SK-N-SH (cell line): ENCODE data around the gene AKT3. TPM values are rescaled to one million over a fixed set of nuclear protein-coding genes. Genes with fewer than 3 reads are reported as not detected.

Source experiments
- CHD2 ChIP-seq: fragments of 150-350 bp; IDR thresholded peaks from 2 replicates; pipeline ENCODE4 v1.6.1; 2018; ENCODE audit warnings: low read length; ENCODE audit not compliant: partially characterized antibody
- EP300 ChIP-seq, 2 experiments: IDR thresholded peaks; 2 replicates each; pipeline versions ENCODE4 v1.4.0 to v1.6.1; 2012; ENCODE audit warnings: borderline replicate concordance in 1 of 2, low read depth in 1 of 2, low read length in 1 of 2
- EZH2phosphoT487 ChIP-seq: fragments of 200-600 bp; sonication (generic); IDR thresholded peaks from 2 replicates; pipeline ENCODE4 v1.6.1; 2017; ENCODE audit warnings: low read depth, mixed run types, mild to moderate bottlenecking, antibody characterized with exemption, moderate library complexity, borderline replicate concordance
- FOSL2 ChIP-seq: IDR thresholded peaks from 2 replicates; pipeline ENCODE4 v1.4.0; 2012; ENCODE audit warnings: low read depth, mild to moderate bottlenecking, moderate library complexity, borderline replicate concordance
- FOXM1 ChIP-seq: IDR thresholded peaks from 2 replicates; pipeline ENCODE4 v1.4.0; 2012; ENCODE audit warnings: low read depth, mild to moderate bottlenecking
- GABPA ChIP-seq: IDR thresholded peaks from 2 replicates; pipeline ENCODE4 v1.4.0; 2012; ENCODE audit warnings: low read depth, mild to moderate bottlenecking
- MAX ChIP-seq: IDR thresholded peaks from 2 replicates; pipeline ENCODE4 v1.4.0; 2012; ENCODE audit warnings: low read depth
- MEF2A ChIP-seq: IDR thresholded peaks from 2 replicates; pipeline ENCODE4 v1.4.0; 2012; ENCODE audit warnings: low read depth, borderline replicate concordance
- MXI1 ChIP-seq: IDR thresholded peaks from 2 replicates; pipeline ENCODE4 v1.6.1; 2012; ENCODE audit warnings: mild to moderate bottlenecking, low read depth, low read length, improper control_type of control experiment
- NFIC ChIP-seq: IDR thresholded peaks from 2 replicates; pipeline ENCODE4 v1.4.0; 2012; ENCODE audit warnings: borderline replicate concordance
- PBX3 ChIP-seq: IDR thresholded peaks from 2 replicates; pipeline ENCODE4; 2012
- POLR2AphosphoS5 ChIP-seq: IDR thresholded peaks from 2 replicates; pipeline ENCODE4 v1.6.1; 2012; ENCODE audit warnings: low read depth, low read length
- REST ChIP-seq: IDR thresholded peaks from 2 replicates; pipeline ENCODE4 v1.6.1; 2012; ENCODE audit warnings: mild to moderate bottlenecking, low read depth, low read length, moderate library complexity
- RXRA ChIP-seq: IDR thresholded peaks from 2 replicates; pipeline ENCODE4 v1.4.0; 2012; ENCODE audit warnings: low read depth, mild to moderate bottlenecking, borderline replicate concordance
- SMC3 ChIP-seq: IDR thresholded peaks from 2 replicates; pipeline ENCODE4 v1.6.1; 2012; ENCODE audit warnings: low read depth, low read length, improper control_type of control experiment
- TAF1 ChIP-seq: IDR thresholded peaks from 2 replicates; pipeline ENCODE4 v1.6.1; 2012; ENCODE audit warnings: low read depth, mild to moderate bottlenecking, low read length, moderate library complexity, borderline replicate concordance
- TCF12 ChIP-seq: IDR thresholded peaks from 2 replicates; pipeline ENCODE4 v1.4.0; 2012
- TEAD4 ChIP-seq: IDR thresholded peaks from 2 replicates; pipeline ENCODE4 v1.4.0; 2012; ENCODE audit warnings: mild to moderate bottlenecking, borderline replicate concordance; ENCODE audit not compliant: insufficient read depth
- polyA plus RNA-seq, 3 experiments: library from polyadenylated mRNA; depleted of rRNA; stranded (reverse); fragments of >200 nt; gene quantifications; 2 replicates each; pipeline ENCODE4 v1.2.3, GENCODE V29; 2012
- TF ChIP-seq, protein P1 (sequence below): fragments of 200-600 bp; sonication (generic); IDR thresholded peaks from 2 replicates; pipeline ENCODE4 v1.6.1; 2017; ENCODE audit warnings: antibody characterized with exemption, mild to moderate bottlenecking, moderate library complexity
- TF ChIP-seq, protein P2 (sequence below): fragments of 150-350 bp; IDR thresholded peaks from 2 replicates; pipeline ENCODE4 v1.6.1; 2016; ENCODE audit warnings: mild to moderate bottlenecking, low read depth, low read length

Gene AKT3
- polyA plus RNA-seq, 1 of the 3 experiments (the other 2 are of a cell fraction) = 12.7 TPM

DNA sequence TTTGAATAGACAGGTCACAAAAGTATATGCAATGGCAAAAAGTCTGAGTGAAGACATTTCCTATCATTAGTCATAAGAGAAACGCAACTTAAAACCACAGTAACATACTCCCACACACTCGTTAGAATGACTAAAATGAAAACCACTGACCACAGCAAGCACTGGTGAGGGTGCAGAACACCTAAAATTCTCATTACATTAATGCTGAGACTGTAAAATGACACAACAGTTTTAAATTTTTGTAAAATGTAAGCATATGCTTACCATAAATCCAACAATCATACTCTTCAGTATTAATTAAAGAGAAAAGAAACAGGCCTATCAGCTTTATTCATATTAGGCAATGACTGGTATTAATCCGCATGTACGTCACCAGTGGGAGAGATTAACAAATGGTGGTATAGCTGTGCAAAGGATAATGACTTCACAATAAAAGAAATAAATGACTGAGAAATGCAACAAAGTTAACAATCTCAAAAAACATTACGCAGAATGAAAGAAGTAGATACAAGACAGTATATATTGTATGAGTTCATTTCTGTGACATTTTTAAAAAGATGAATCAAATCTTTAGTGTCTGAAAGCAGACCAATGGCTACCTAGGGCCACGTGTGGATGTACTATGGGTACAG, 253.5 kb downstream of the AKT3 start (continued):
- TF ChIP-seq MAX = no peak; the same call in 1 of the 2 replicates
- peak; percentile 83 for TF ChIP-seq TEAD4
- TF ChIP-seq PBX3 = peak; percentile 90
- no peak for TF ChIP-seq POLR2AphosphoS5
- TF ChIP-seq NFIC = 0 out of 2 replicates have a peak, but pooled peaks have one; percentile 49
- TF ChIP-seq, protein P1, sequence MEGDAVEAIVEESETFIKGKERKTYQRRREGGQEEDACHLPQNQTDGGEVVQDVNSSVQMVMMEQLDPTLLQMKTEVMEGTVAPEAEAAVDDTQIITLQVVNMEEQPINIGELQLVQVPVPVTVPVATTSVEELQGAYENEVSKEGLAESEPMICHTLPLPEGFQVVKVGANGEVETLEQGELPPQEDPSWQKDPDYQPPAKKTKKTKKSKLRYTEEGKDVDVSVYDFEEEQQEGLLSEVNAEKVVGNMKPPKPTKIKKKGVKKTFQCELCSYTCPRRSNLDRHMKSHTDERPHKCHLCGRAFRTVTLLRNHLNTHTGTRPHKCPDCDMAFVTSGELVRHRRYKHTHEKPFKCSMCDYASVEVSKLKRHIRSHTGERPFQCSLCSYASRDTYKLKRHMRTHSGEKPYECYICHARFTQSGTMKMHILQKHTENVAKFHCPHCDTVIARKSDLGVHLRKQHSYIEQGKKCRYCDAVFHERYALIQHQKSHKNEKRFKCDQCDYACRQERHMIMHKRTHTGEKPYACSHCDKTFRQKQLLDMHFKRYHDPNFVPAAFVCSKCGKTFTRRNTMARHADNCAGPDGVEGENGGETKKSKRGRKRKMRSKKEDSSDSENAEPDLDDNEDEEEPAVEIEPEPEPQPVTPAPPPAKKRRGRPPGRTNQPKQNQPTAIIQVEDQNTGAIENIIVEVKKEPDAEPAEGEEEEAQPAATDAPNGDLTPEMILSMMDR = no peak
- TF ChIP-seq EP300 (IDR thresholded peaks at IDR 0.05; ENCODE audit: borderline replicate concordance in 1 of 2, low read depth in 1 of 2, low read length in 1 of 2) = peak; percentile 50 to 75
- no peak for TF ChIP-seq CHD2
- TF ChIP-seq TAF1 = no peak
- peak; percentile 34; the same call in 1 of the 2 replicates for TF ChIP-seq MEF2A
- TF ChIP-seq MXI1 = no peak
- no peak for TF ChIP-seq REST
- TF ChIP-seq FOSL2 = peak; percentile 73; the same call in 1 of the 2 replicates
- TF ChIP-seq TCF12 = peak; percentile 93
- peak; percentile 59; the same call in 1 of the 2 replicates for TF ChIP-seq FOXM1
- no peak for TF ChIP-seq SMC3
- no peak for TF ChIP-seq GABPA
- TF ChIP-seq EZH2phosphoT487 = no peak
- TF ChIP-seq, protein P2, sequence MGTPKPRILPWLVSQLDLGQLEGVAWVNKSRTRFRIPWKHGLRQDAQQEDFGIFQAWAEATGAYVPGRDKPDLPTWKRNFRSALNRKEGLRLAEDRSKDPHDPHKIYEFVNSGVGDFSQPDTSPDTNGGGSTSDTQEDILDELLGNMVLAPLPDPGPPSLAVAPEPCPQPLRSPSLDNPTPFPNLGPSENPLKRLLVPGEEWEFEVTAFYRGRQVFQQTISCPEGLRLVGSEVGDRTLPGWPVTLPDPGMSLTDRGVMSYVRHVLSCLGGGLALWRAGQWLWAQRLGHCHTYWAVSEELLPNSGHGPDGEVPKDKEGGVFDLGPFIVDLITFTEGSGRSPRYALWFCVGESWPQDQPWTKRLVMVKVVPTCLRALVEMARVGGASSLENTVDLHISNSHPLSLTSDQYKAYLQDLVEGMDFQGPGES = no peak
- TF ChIP-seq RXRA = peak; percentile 15; the same call in 1 of the 2 replicates
